GM19240 (cell line): Measurements from ENCODE around the gene MSI2.

Experiments used
- DNase-seq: peaks from one replicate; pipeline ENCODE4 v3.0.0; 2011; ENCODE audit warnings: low spot score; ENCODE audit not compliant: insufficient read length

MSI2 gene

GRCh38 chr17:57246257-57246656, 10.1 kb upstream of the MSI2 start:
- no peak for DNase-seq

DNA sequence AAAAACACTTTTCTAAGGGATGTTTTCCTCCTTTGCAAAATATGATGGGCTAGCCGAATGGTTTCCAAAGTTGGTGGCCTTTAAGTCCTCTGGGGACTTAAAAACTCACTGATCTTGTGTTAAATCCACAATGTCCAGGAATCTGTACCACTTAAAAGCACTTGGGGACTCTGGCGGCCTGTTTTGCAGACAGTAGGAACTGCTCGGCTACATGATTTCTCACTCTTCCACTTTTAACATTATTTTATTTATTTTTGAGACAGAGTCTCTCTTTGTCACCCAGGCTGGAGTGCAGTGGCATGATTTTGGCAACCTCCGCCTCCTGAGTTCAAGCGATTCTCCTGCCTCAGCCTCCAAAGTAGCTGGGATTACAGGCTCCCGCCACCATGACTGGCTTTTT, 9.1 kb upstream of the MSI2 start:
- DNase-seq, result no peak

DNA sequence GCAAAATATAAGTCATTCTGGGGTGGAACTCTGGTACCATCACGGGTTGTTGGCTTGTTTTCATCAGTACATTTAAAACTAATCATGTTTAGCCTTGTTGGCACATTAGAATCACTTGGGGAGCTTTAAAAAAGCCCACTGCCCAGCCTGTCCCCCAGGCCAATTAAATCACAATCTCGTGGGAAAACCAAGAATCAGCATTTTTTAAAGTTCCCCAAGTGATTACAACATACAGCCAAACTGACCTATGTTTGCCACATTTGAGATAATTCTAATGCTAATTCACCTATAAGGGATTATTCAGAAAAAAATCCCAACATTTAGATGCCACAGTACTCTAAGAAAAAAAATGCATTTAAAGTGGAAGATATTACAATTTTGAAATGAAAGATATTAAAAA, 8.4 kb upstream of the MSI2 start:
- DNase-seq, result no peak

GRCh38 chr17:57249520-57249919, 6.8 kb upstream of the MSI2 start:
- no peak for DNase-seq

DNA sequence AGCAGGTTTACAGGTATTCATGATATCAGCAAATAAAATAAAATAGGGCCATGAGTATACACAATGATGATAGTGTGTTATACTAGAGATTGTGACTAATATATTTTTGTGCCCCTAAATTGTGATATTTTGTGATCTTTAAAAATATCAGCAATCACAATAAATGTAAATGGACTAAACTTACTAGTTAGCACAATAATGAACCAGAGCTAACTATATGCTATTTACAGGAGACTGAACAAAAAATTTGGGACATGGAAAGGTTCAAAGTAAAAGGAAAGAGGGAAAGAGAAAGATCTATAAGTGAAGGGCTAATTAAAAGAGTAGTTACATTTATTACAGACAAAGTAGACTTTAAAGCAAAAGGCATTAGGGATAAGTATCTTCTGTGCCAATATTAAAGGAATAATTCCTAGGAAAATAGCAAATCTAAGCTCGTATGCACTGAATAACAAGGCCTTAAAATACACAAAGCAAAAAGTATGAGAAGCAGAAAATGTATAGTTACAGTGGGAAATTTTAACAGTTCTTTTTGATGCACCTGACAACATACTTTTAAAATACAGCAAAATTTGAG, 5.0 kb upstream of the MSI2 start:
- DNase-seq, result no peak

DNA sequence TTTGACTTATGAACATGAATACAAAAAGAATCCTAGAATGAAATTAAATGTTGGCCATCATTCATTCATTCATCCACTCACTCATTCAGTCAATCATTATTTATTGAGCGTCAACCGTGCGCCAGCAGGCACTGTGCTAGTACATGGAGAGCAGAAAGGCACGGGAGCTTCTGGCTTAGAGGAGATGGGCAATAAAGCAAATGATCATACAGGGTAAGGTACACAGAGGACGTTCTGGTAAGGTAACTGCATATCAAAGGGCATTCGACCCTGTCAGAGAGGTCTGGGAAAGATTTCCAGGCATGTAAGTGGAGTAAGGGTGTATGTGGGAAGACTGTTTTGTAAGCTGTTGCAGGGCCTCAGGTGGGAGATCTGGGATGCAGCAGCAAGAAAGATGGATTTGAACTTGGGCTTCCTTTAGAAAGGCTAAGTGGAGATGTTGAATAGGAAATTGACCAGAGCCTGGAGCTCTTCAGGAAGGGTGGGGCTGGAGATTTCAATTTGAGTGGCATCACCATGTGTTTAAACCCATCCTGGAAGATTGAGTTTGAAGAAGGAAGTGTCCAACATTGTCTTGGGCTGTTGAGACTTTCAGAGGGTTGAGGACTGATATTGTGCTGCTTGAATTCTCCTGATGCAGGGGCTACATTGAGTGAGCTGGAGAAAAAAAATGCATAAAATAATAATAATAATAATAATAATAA, 2.8 kb upstream of the MSI2 start:
- DNase-seq, result no peak

- DNase-seq, result no peak
These were observed 1.0 kb upstream of the MSI2 start for GRCh38 chr17:57255182-57255775.

DNA sequence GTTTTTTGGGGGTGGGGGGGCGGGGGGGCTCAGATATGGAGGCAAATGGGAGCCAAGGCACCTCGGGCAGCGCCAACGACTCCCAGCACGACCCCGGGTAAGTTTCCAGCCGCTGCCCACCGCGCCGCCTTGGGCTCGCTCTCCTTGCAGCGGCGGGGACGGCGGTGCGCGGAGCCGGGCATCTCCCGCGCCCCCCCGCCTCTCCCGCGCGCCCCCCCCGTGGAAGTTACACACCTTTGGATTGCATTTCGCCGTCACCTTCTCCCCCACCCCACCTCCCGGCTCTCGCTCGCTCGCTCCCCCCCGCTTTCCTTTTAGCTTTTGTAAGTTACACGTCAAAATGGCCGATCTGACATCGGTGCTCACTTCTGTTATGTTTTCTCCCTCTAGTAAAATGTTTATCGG, 387 bp downstream of the MSI2 start:
- DNase-seq, result no peak

DNA sequence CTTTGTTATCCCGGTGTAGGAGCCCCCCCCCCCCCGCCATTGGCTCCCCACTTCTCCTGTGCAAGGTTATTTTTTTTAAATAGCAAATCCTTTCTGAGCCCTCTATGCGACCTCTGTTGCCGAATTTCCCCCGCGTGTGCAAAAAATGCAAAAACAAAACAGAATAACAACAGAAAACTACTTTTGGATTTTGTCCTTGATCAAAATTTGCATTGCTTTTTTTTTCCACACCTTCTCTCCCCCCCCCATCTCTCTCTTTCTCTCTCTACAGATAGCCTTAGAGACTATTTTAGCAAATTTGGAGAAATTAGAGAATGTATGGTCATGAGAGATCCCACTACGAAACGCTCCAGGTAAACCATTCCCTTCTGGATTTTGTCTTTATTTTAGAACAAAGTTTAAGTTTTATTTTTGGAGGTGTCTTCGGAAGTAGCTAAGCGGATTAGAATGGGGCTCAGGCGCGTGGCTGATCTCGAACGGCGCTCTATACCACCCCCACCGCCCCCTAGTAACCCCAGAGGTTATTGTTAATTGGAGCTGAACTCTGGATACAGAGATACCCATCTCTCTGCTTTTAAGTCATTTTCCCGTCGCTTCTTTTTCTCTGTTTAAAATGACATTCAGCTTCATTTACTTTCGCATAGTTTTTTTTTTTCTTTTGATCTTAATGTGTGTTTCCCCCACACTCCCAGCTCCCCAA, 1.0 kb downstream of the MSI2 start:
- no peak for DNase-seq

GRCh38 chr17:57257895-57258851, 1.9 kb downstream of the MSI2 start:
- no peak for DNase-seq

- DNase-seq, result no peak
These were observed 3.0 kb downstream of the MSI2 start for GRCh38 chr17:57259306-57259705.

- no peak for DNase-seq
These were observed 3.5 kb downstream of the MSI2 start for GRCh38 chr17:57259817-57260216.

DNA sequence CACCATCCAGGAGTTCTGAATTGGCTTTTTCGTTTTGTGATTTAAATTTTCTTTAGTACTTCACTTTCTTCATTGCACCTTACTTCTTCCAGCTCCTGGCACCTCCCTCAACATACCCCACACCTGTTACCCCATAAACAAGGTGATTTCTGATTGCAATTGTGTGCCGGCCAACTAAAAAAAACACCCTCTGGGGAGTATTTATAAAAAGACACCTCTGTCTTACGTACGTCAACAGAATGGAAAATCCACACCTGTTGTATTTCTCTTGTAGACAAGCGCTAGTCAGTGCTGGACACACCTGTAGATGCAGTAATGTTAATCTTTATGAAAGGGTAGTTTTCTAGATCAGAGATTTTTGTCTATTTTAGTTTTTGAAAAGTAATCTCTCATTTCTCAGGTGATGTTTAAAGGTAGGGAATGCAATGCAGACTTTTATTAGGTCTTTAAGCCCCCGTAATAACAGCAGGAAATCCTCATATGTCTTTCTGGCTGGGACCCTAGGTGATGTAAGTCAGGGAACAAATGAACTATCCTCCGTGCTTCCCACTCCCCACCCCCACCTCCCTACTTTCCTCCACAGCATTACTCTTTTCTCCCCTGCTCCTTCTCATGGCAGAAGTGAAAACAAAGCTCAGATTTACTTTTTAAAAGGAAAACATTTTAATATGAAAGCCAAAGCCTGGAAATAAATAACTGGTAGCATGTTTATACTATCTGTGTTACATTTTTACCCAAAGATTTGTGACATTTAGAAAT, 4.2 kb downstream of the MSI2 start:
- DNase-seq, result no peak

- DNase-seq, result no peak
These were observed 4.8 kb downstream of the MSI2 start for GRCh38 chr17:57261084-57261461.

GRCh38 chr17:57262557-57262956, 6.2 kb downstream of the MSI2 start:
- no peak for DNase-seq

DNA sequence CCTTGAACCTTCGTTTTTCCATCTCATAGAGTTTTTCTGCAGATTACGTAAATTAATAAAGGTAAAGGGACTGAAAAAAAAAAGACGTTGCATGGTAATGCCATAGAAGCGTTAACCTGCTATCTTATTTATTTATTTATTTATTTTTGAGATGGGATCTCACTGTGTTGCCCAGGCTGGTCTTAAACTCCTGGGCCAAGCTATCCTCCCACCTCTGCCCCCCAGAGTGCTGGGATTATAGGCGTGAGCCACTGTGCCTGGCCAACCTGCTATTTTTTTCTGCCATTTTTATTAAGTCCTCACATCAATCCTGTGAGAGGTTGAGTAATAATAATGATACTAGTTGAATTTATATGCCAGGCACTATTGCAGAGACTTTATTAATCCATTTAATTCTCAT, 7.9 kb downstream of the MSI2 start:
- DNase-seq, result no peak

DNA sequence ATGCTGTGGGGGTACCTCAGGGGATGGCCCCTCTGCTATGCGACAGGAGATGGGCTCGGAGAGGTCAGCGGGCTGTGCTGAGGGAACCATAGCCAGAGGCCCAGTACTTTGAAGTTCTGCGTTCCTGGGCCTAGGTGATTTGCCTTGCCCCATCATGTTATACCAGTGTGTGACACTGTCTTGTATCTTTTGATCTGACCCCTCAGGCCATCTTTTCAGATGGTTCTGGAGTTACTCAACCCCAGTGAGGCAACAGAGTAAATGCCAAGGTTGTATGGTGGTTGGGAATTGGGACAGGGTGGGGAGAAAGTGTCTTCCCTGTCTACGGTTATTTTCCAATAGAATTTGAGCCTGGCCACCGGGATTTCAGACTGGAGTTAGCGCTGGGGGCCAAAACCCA, 8.5 kb downstream of the MSI2 start:
- DNase-seq, result no peak

- DNase-seq, result no peak
These were observed 10.6 kb downstream of the MSI2 start for GRCh38 chr17:57266902-57267311.

DNA sequence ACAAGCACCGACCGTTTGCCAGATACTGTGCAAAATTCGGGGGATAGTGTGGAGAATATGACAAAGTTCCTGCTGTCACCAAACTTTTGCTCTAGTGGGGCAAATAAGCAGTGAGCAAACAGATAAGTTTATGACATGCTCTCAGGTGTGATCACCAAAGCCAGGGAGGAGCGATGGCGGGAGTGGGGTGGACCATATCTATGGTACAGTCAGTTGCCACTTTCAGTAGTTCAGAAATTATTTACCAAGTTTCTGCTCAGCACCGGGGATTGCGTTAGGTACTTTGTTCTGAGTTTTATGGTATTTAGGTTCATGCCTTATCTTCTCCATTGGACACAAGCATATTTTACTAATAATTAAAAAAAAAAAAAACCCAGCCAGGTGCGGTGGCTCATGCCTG, 11.9 kb downstream of the MSI2 start:
- DNase-seq, result no peak

GRCh38 chr17:57269052-57269451, 12.7 kb downstream of the MSI2 start:
- no peak for DNase-seq
